ENCODE results near the gene CLMP. TPM values are rescaled to one million over a fixed set of nuclear protein-coding genes. Genes with fewer than 3 reads are reported as not detected.

Gene CLMP
- total RNA-seq, 1 donor from 2014 or later = 6.6 TPM

DNA sequence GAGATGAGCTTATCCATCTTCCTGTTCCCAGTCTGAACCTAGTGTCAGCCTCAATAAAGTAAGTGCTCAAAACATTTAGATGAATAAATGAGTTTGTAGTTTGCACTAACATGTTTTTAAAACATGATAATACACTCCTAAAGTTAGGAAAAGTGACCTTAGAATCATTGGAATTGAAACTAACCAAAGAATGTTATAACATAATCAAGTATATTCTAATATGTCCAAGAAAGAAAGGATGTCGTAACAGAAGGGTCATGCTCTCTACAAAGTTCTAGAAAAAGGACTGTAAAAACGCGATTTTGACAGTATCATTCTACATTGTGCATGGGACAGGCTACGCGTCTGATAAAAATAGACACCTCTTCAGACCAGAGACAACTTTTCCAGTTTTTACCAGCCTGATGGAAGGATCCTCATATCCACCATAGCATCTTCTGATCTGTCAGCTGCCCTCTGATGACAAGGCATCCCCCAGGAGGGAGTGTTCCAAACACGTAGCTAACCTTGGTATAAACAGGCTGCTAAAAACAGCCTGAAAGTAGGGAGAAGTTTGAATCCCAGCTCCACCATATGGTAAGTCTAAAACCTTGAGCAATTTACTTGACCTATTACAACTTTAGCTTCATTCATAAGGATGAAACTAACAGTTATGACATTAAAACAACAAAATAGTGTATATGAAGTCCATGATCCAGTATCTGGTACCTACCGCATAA, 30.2 kb downstream of the CLMP start:
- peaks cover 8% of the 10 kb centered on the region for H3K4me1 Mint-ChIP-seq (ENCODE audit: low read depth)
- H3K36me3 Mint-ChIP-seq (ENCODE audit: low read depth) = no peaks in the 10 kb centered on the region
- H3K4me3 Mint-ChIP-seq (ENCODE audit: unreplicated experiment) = no peak overlapping the region
- TF ChIP-seq, protein P1, sequence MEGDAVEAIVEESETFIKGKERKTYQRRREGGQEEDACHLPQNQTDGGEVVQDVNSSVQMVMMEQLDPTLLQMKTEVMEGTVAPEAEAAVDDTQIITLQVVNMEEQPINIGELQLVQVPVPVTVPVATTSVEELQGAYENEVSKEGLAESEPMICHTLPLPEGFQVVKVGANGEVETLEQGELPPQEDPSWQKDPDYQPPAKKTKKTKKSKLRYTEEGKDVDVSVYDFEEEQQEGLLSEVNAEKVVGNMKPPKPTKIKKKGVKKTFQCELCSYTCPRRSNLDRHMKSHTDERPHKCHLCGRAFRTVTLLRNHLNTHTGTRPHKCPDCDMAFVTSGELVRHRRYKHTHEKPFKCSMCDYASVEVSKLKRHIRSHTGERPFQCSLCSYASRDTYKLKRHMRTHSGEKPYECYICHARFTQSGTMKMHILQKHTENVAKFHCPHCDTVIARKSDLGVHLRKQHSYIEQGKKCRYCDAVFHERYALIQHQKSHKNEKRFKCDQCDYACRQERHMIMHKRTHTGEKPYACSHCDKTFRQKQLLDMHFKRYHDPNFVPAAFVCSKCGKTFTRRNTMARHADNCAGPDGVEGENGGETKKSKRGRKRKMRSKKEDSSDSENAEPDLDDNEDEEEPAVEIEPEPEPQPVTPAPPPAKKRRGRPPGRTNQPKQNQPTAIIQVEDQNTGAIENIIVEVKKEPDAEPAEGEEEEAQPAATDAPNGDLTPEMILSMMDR (IDR thresholded peaks at IDR 0.05) = no peak
- H3K27ac Mint-ChIP-seq (ENCODE audit: unreplicated experiment) = no peak overlapping the region
- no peak for DNase-seq (ENCODE audit: low spot score)
- no peaks in the 10 kb centered on the region for H3K9me3 Mint-ChIP-seq (ENCODE audit: low read depth)
- peaks cover 3% of the 10 kb centered on the region for H3K27me3 Mint-ChIP-seq (ENCODE audit: low read depth)

DNA sequence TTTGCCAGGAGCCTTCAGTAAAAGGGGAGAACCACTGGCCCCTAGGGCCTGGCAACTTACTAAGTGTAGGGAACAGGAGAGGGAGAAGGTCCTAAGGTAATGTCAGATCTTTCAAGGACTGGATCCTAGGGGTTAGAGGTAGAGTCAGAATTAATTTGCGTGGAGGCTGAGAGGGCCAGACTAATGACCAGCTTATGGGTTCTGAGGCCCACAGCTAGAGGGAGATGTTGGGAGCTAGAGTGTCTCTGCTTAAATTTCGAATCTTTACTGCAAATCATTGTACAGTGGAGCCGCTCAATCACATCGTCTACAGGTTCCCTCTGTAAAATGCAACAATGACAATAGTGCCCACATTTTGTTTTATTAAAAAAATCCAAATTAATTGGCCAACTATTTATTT, 31.4 kb downstream of the CLMP start:
- no peaks in the 10 kb centered on the region for H3K27me3 Mint-ChIP-seq (ENCODE audit: low read depth)
- TF ChIP-seq, protein P1 (IDR thresholded peaks at IDR 0.05) = peak; percentile 37
- H3K4me1 Mint-ChIP-seq (ENCODE audit: low read depth) = peaks cover 20% of the 10 kb centered on the region
- no peaks in the 10 kb centered on the region for H3K36me3 Mint-ChIP-seq (ENCODE audit: low read depth)
- H3K9me3 Mint-ChIP-seq (ENCODE audit: low read depth) = no peaks in the 10 kb centered on the region
- DNase-seq (ENCODE audit: low spot score) = no peak
- H3K4me3 Mint-ChIP-seq (ENCODE audit: unreplicated experiment) = no peak overlapping the region
- H3K27ac Mint-ChIP-seq (ENCODE audit: unreplicated experiment) = no peak overlapping the region

DNA sequence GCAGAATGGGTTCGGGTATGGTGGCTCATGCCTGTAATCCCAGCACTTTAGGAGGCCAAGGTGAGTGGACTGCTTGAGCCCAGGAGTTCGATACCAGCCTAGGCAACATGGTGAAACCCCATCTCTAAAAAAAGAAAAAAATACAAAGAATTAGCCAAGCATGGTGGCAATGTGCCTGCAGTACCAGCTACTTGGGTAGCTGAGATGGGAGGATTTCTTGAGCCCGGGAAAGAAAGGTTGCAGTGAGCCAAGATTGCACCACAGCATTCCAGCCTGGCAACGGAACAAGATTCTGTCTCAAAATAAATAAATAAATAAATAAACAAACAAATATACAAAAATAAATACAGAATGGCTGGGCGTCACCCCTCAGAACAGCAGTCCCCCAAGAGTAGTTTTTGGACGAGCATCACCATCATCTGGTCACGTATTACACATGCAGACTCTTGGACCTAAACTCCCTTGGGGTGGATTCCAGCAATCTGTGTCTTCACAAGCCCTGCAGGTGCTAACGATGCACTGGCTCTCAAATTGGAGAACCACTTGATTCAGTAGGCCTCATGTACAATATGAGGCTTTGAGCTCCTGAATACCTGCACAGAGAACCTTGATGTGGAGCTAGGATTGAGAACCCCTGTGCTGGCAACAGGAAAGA, 33.5 kb downstream of the CLMP start:
- no peak overlapping the region for H3K27ac Mint-ChIP-seq (ENCODE audit: unreplicated experiment)
- no peak overlapping the region for H3K4me3 Mint-ChIP-seq (ENCODE audit: unreplicated experiment)
- no peaks in the 10 kb centered on the region for H3K36me3 Mint-ChIP-seq (ENCODE audit: low read depth)
- H3K4me1 Mint-ChIP-seq (ENCODE audit: low read depth) = peaks cover 27% of the 10 kb centered on the region
- no peaks in the 10 kb centered on the region for H3K27me3 Mint-ChIP-seq (ENCODE audit: low read depth)
- no peaks in the 10 kb centered on the region for H3K9me3 Mint-ChIP-seq (ENCODE audit: low read depth)
- no peak for DNase-seq (ENCODE audit: low spot score)
- TF ChIP-seq, protein P1 (IDR thresholded peaks at IDR 0.05) = no peak

DNA sequence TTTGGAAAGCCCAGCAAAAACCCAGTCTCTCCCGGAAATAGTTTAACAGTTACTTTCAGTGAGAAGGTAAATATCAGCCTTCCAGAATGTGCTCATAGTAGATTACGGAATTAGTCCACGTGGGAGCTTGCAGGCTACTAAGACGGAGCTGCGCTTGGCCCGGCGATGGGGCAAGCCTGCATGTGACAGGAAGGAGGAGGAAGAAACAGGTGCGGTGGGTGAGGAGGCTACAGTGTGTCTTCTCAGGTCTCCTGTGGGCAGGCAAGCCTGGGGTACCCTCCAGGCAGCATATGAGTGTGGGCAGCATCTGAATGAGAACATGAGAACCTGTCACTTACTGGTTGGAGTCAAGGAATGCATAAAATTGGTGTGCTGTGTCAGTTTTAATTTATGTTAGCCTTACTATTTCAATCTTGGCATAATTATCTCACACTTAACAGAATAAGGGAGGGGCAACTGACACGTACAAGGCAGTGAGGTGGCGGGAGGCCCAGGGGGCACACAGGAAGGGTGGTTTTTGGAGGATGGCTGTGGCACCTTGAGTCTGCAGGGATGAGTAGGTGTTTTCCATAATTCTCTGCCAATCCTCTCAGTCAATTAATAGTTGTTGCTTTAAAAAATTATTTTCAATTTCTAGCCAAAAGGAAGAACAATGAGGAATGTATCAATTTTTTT, 35.7 kb downstream of the CLMP start:
- Mint-ChIP-seq H3K9me3 (ENCODE audit: low read depth) (peaks cover 4% of the 10 kb centered on the region), H3K27me3 (ENCODE audit: low read depth) (no peaks in the 10 kb centered on the region), H3K27ac (ENCODE audit: unreplicated experiment) (no peak overlapping the region), H3K4me1 (ENCODE audit: low read depth) (peaks cover 19% of the 10 kb centered on the region), H3K36me3 (ENCODE audit: low read depth) (no peaks in the 10 kb centered on the region), H3K4me3 (ENCODE audit: unreplicated experiment) (no peak overlapping the region)
- TF ChIP-seq, protein P1 (IDR thresholded peaks at IDR 0.05) = no peak
- no peak for DNase-seq (ENCODE audit: low spot score)

Data from chondrocyte (in vitro differentiated cells).